ENCODE results near the gene SYNGAP1.

DNA sequence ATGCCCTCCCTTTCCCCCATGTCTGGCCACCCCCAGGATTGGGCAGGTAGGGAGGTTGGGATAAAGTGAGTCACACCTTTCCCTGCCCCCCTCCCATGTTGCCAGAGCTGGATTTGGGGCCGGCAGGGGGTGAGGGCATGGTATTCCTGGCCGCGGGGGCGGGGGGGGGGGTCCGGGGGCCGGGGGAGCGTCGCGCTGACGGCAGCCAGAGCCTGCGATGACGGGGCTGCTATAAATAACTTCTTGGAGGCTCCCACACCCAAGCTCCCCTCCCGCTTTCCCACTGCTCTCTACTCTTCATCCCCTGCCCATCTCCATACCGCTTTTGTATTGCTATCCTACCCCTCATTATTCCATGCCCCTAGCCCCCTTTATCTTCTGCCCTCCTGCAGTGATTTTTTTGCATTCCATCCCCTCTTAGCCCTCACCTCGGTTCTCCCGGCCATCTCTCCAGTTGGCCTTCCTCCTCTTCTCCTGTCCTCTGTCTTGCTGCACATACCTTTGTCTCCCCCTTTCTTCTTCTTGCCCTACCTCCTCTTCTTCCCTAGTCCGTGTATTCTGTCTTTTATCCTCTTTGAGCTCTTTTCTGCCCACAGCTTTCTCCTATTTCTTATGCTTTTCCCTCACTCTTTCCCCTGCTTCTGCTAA, 13.8 kb downstream of the SYNGAP1 start:
- TF ChIP-seq TBL1XR1 (IDR thresholded peaks at IDR 0.05; ENCODE audit: low read length in 2 of 2) (no peak), EZH2 (IDR thresholded peaks at IDR 0.05; ENCODE audit: borderline replicate concordance, low read depth, low read length) (no peak), CEBPB (tag; IDR thresholded peaks at IDR 0.05) (no peak), ZNF766 (CRISPR knock-in tag; conservative IDR thresholded peaks at IDR 0.05) (no peak), RFX5 (IDR thresholded peaks at IDR 0.05; ENCODE audit: low read depth, low read length) (no peak), SMARCC2 (IDR thresholded peaks at IDR 0.05; ENCODE audit: low read depth) (no peak)
- TF ChIP-seq, protein P1, sequence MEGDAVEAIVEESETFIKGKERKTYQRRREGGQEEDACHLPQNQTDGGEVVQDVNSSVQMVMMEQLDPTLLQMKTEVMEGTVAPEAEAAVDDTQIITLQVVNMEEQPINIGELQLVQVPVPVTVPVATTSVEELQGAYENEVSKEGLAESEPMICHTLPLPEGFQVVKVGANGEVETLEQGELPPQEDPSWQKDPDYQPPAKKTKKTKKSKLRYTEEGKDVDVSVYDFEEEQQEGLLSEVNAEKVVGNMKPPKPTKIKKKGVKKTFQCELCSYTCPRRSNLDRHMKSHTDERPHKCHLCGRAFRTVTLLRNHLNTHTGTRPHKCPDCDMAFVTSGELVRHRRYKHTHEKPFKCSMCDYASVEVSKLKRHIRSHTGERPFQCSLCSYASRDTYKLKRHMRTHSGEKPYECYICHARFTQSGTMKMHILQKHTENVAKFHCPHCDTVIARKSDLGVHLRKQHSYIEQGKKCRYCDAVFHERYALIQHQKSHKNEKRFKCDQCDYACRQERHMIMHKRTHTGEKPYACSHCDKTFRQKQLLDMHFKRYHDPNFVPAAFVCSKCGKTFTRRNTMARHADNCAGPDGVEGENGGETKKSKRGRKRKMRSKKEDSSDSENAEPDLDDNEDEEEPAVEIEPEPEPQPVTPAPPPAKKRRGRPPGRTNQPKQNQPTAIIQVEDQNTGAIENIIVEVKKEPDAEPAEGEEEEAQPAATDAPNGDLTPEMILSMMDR (IDR thresholded peaks at IDR 0.05 in 2 of 3, conservative IDR thresholded peaks at IDR 0.05 in 1 of 3; ENCODE audit: insufficient read depth in 2 of 3, low read depth in 1 of 3, low read length in 3 of 3) = no peak
- TF ChIP-seq, protein P2, sequence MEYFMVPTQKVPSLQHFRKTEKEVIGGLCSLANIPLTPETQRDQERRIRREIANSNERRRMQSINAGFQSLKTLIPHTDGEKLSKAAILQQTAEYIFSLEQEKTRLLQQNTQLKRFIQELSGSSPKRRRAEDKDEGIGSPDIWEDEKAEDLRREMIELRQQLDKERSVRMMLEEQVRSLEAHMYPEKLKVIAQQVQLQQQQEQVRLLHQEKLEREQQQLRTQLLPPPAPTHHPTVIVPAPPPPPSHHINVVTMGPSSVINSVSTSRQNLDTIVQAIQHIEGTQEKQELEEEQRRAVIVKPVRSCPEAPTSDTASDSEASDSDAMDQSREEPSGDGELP (CRISPR knock-in tag; IDR thresholded peaks at IDR 0.05; ENCODE audit: borderline replicate concordance) = no peak
- TF ChIP-seq, protein P3, sequence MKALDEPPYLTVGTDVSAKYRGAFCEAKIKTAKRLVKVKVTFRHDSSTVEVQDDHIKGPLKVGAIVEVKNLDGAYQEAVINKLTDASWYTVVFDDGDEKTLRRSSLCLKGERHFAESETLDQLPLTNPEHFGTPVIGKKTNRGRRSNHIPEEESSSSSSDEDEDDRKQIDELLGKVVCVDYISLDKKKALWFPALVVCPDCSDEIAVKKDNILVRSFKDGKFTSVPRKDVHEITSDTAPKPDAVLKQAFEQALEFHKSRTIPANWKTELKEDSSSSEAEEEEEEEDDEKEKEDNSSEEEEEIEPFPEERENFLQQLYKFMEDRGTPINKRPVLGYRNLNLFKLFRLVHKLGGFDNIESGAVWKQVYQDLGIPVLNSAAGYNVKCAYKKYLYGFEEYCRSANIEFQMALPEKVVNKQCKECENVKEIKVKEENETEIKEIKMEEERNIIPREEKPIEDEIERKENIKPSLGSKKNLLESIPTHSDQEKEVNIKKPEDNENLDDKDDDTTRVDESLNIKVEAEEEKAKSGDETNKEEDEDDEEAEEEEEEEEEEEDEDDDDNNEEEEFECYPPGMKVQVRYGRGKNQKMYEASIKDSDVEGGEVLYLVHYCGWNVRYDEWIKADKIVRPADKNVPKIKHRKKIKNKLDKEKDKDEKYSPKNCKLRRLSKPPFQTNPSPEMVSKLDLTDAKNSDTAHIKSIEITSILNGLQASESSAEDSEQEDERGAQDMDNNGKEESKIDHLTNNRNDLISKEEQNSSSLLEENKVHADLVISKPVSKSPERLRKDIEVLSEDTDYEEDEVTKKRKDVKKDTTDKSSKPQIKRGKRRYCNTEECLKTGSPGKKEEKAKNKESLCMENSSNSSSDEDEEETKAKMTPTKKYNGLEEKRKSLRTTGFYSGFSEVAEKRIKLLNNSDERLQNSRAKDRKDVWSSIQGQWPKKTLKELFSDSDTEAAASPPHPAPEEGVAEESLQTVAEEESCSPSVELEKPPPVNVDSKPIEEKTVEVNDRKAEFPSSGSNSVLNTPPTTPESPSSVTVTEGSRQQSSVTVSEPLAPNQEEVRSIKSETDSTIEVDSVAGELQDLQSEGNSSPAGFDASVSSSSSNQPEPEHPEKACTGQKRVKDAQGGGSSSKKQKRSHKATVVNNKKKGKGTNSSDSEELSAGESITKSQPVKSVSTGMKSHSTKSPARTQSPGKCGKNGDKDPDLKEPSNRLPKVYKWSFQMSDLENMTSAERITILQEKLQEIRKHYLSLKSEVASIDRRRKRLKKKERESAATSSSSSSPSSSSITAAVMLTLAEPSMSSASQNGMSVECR (CRISPR knock-in tag; IDR thresholded peaks at IDR 0.05) = no peak
- TF ChIP-seq, protein P4, sequence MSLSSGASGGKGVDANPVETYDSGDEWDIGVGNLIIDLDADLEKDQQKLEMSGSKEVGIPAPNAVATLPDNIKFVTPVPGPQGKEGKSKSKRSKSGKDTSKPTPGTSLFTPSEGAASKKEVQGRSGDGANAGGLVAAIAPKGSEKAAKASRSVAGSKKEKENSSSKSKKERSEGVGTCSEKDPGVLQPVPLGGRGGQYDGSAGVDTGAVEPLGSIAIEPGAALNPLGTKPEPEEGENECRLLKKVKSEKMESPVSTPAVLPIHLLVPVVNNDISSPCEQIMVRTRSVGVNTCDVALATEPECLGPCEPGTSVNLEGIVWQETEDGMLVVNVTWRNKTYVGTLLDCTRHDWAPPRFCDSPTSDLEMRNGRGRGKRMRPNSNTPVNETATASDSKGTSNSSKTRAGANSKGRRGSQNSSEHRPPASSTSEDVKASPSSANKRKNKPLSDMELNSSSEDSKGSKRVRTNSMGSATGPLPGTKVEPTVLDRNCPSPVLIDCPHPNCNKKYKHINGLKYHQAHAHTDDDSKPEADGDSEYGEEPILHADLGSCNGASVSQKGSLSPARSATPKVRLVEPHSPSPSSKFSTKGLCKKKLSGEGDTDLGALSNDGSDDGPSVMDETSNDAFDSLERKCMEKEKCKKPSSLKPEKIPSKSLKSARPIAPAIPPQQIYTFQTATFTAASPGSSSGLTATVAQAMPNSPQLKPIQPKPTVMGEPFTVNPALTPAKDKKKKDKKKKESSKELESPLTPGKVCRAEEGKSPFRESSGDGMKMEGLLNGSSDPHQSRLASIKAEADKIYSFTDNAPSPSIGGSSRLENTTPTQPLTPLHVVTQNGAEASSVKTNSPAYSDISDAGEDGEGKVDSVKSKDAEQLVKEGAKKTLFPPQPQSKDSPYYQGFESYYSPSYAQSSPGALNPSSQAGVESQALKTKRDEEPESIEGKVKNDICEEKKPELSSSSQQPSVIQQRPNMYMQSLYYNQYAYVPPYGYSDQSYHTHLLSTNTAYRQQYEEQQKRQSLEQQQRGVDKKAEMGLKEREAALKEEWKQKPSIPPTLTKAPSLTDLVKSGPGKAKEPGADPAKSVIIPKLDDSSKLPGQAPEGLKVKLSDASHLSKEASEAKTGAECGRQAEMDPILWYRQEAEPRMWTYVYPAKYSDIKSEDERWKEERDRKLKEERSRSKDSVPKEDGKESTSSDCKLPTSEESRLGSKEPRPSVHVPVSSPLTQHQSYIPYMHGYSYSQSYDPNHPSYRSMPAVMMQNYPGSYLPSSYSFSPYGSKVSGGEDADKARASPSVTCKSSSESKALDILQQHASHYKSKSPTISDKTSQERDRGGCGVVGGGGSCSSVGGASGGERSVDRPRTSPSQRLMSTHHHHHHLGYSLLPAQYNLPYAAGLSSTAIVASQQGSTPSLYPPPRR (CRISPR knock-in tag; IDR thresholded peaks at IDR 0.05; ENCODE audit: borderline replicate concordance) = no peak
